Natural killer cell (primary cell): ENCODE data around the gene POLR1C. TPM values are rescaled to one million over a fixed set of nuclear protein-coding genes. Genes with fewer than 3 reads are reported as not detected.
A peak's percentile ranks its signal among the peaks of the same experiment; 100 is the strongest.

Source experiments
- ATAC-seq, 3 donors: fragments of 150-1000 bp in 2 of 3; fragments of 200-7000 bp in 1 of 3; cut with Tn5 transposase; 1 replicate in 1 of 3; 2 replicates in 2 of 3; pipeline ENCODE4 v1.10.0; 2021; ENCODE audit warnings: mild to moderate bottlenecking in 2 of 3, moderate library complexity in 2 of 3
- DNase-seq, 2 donors: peaks; one replicate each; pipeline versions ENCODE4 v3.0.0 to v3.0.0-alpha.2; 2013 to 2021; ENCODE audit warnings: mixed read lengths in 1 of 2
- H3K27ac ChIP-seq: one replicate; pipeline ENCODE4 v1.5.1; 2013; ENCODE audit warnings: mild to moderate bottlenecking, low read length
- H3K27me3 ChIP-seq: one replicate; pipeline ENCODE4 v1.6.1; 2013; ENCODE audit warnings: low read length; ENCODE audit not compliant: control insufficient read depth, insufficient read depth
- H3K36me3 ChIP-seq: one replicate; pipeline ENCODE4 v1.6.1; 2013; ENCODE audit warnings: low read length; ENCODE audit not compliant: control insufficient read depth, insufficient read depth
- H3K4me1 ChIP-seq: one replicate; pipeline ENCODE4 v1.6.1; 2013; ENCODE audit warnings: low read length; ENCODE audit not compliant: control insufficient read depth, insufficient read depth
- H3K4me3 ChIP-seq: one replicate; pipeline ENCODE4 v1.5.1; 2013; ENCODE audit warnings: low read length
- H3K9me3 ChIP-seq: one replicate; pipeline ENCODE4 v1.6.1; 2013; ENCODE audit warnings: low read length; ENCODE audit not compliant: control insufficient read depth, insufficient read depth
- H3K27ac Mint-ChIP-seq, 2 donors: one replicate each; pipeline ENCODE4 v1.8.0; 2022; ENCODE audit warnings: mild to moderate bottlenecking in 2 of 2, mixed read lengths in 2 of 2, moderate library complexity in 1 of 2
- H3K27me3 Mint-ChIP-seq, 2 donors: one replicate each; pipeline ENCODE4 v1.8.0; 2022; ENCODE audit warnings: low read depth in 2 of 2, mixed read lengths in 2 of 2
- H3K36me3 Mint-ChIP-seq: one replicate; pipeline ENCODE4 v1.8.0; 2022; ENCODE audit warnings: mixed read lengths
- H3K4me1 Mint-ChIP-seq, 2 donors: one replicate each; pipeline ENCODE4 v1.8.0; 2022; ENCODE audit warnings: mixed read lengths in 2 of 2
- H3K4me3 Mint-ChIP-seq: one replicate; pipeline ENCODE4 v1.8.0; 2022; ENCODE audit warnings: mild to moderate bottlenecking, moderate library complexity, mixed read lengths
- H3K9me3 Mint-ChIP-seq, 2 donors: one replicate each; pipeline ENCODE4 v1.8.0; 2022; ENCODE audit warnings: mixed read lengths in 2 of 2
- WGBS: methylation state at CpG from one replicate; pipeline ENCODE4 v1.1.7; 2013; ENCODE audit warnings: missing lambda C conversion rate; ENCODE audit not compliant: insufficient coverage; 5-methylcytosine and 5-hydroxymethylcytosine counted together
- intact Hi-C: fragments of 100-400 bp; cut with micrococcal nuclease; formaldehyde crosslinking; loops from one replicate; pipeline ENCODE4 v1.14.2; 2022
- total RNA-seq, 4 donors: library from RNA; stranded (reverse); fragments of 120-200 nt in 1 of 4; gene quantifications; one replicate each; pipeline versions ENCODE4 v1.2.3 to v1.2.4, GENCODE V29; 2013 to 2022
- TF ChIP-seq, protein P1 (sequence below): fragments of 200-600 bp; IDR thresholded peaks from one replicate; pipeline ENCODE4 v1.8.0; 2022; ENCODE audit warnings: antibody characterized with exemption

Gene POLR1C
- total RNA-seq, 3 donors from 2014 or later (not counting 1 experiment from before 2014, with no cell fraction given) = 22.3 to 29.3 (median 25.8) TPM

DNA sequence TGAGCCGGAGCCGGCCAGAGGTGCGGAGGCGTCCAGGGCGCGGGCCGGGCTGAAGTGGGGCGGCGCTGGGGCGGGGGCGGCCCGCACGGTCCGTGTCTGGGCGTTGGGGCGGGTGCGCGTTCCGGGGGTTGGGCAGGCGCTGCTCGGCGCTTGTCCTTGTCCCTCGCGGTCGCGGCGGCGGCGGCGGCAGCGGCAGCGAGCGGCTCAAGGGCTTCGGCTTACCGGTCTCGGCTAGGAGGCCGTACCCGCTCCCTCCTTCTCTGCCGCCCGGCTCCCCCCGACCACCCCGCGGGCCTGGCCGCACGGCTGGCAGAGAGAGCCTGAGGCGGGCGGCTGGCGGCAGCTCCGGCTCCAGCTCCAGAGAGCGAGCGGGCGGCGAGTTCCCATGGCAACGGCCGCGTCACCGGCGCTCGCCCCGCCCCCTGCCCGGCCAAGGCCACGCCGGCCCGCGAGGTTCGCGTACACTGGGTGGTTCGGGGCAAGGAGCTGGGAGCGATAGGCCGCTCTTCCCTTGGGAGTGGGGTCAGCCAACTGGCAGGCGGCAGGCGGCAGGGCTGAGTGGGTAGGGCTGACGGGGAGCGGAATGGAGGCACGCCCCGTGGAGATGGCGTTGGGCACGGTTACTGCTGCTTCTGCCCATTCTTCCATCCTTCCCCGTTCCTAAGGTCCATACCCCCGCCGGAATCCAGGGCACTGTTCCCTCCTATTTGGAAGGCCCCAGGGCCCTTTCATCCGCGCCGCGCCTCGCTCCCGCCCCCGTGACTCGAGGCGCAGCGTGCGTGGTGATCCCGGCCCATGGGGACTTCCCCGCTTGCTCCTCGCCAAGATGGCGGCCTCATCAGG lies 6.7 kb upstream of the POLR1C start, which contains the start of gene LRRC73:
Gene LRRC73, minus strand, starts transcription at position 363 of the 843 bp plus-strand sequence. CDS start 561 bp downstream, outside the sequence.
- Mint-ChIP-seq H3K4me1 (peaks cover 7 to 28% of the 10 kb centered on the region in 2 donors), H3K9me3 (no peaks in the 10 kb centered on the region), H3K27me3 (peaks cover 10 to 12% of the 10 kb centered on the region in 2 donors), H3K4me3 (peak within 1 kb of the TSS; percentile 80), H3K27ac (peak within 1 kb of the TSS in 1 of 2 donors; percentile 87), H3K36me3 (peaks cover 6% of the 10 kb centered on the region)
- DNase-seq = peak; percentile 85 to 87
- intact Hi-C loops = loop anchor here (10.0 kb wide), 3 partner anchors 65 to 275 kb away; partner anchors contain the start of genes POLH, XPO5 and ZNF318
- TF ChIP-seq, protein P1, sequence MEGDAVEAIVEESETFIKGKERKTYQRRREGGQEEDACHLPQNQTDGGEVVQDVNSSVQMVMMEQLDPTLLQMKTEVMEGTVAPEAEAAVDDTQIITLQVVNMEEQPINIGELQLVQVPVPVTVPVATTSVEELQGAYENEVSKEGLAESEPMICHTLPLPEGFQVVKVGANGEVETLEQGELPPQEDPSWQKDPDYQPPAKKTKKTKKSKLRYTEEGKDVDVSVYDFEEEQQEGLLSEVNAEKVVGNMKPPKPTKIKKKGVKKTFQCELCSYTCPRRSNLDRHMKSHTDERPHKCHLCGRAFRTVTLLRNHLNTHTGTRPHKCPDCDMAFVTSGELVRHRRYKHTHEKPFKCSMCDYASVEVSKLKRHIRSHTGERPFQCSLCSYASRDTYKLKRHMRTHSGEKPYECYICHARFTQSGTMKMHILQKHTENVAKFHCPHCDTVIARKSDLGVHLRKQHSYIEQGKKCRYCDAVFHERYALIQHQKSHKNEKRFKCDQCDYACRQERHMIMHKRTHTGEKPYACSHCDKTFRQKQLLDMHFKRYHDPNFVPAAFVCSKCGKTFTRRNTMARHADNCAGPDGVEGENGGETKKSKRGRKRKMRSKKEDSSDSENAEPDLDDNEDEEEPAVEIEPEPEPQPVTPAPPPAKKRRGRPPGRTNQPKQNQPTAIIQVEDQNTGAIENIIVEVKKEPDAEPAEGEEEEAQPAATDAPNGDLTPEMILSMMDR = no peak
- peaks cover 19% of the 10 kb centered on the region for H3K4me1 ChIP-seq
- H3K27me3 ChIP-seq = peaks cover 17% of the 10 kb centered on the region
- H3K27ac ChIP-seq = no peak within 1 kb of the TSS
- peaks cover 44% of the 10 kb centered on the region for H3K36me3 ChIP-seq
- no peaks in the 10 kb centered on the region for H3K9me3 ChIP-seq
- ATAC-seq = peak; percentile 83 to 85 (median 84)
- no peak within 1 kb of the TSS for H3K4me3 ChIP-seq
- 16% methylated on average over 96 of the region's 96 CpGs for WGBS

DNA sequence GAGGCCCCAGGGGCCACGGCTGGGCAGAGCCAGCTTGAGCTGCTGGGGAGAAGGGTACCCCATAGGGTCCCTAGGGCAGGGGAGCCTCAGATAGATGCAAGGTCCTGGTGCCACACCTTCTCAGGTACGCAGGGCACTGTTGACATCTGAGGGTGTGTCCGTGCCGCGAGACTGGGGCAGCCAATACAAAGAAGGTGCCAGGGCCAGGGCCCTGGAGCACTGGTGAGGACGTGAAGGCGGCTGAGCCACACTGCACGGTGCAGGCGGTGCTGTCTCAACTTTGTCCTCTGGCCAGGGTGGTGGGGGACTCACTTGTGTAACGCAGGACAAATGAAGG lies 6.1 kb upstream of the POLR1C start:
- no peak for DNase-seq
- peaks cover 7 to 28% of the 10 kb centered on the region in 2 donors for H3K4me1 Mint-ChIP-seq
- intact Hi-C loops = loop anchor here (10.0 kb wide), 2 partner anchors 64 to 146 kb away; partner anchors contain the start of genes POLH, XPO5 and ZNF318

DNA sequence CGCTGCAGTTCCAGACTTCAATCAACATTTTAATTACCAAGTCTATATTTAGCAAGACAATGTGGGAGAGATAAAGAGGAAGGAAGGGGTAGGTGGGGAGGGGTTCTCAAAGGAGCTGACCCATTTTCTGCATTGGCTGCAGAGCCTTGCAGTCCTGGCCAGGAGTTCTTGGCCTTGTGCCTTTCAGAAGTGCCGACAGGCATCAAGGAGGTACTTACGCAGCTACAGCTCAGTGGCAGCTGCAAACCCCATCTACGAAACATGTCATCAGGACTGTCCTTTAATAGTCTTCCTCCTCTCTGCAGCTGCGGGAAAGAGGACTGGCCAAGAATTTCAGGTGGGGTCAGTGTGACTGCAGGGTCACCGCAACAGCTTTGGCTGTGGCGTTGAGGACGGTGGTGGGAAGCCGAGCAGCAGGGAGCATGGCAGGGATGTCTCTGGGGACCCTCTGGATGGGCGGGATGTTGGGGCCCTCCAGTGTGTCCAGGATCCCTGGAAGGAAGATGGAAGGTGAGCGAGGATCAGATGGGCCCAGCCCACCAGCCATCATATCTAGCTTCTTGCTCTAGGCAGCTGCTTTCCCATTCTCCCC lies 5.0 kb upstream of the POLR1C start:
- intact Hi-C loops = loop anchor here (10.0 kb wide), 2 partner anchors 63 to 147 kb away; partner anchors contain the start of genes POLH, XPO5 and ZNF318
- H3K36me3 ChIP-seq = peaks cover 40% of the 10 kb centered on the region
- H3K4me3 ChIP-seq = no peak overlapping the region
- no peaks in the 10 kb centered on the region for H3K9me3 Mint-ChIP-seq
- WGBS = 94% methylated on average over 10 of the region's 11 CpGs
- ATAC-seq (no peak), DNase-seq (no peak)
- peaks cover 29% of the 10 kb centered on the region for H3K4me1 ChIP-seq
- H3K27ac Mint-ChIP-seq = peak overlapping the region in 1 of 2 donors; percentile 7
- peaks cover 7 to 28% of the 10 kb centered on the region in 2 donors for H3K4me1 Mint-ChIP-seq
- peaks cover 17% of the 10 kb centered on the region for H3K27me3 ChIP-seq
- TF ChIP-seq, protein P1 = no peak
- H3K27me3 Mint-ChIP-seq = peaks cover 10 to 12% of the 10 kb centered on the region in 2 donors
- H3K4me3 Mint-ChIP-seq = no peak overlapping the region
- peaks cover 6% of the 10 kb centered on the region for H3K36me3 Mint-ChIP-seq
- no peaks in the 10 kb centered on the region for H3K9me3 ChIP-seq
- H3K27ac ChIP-seq = no peak overlapping the region

More for the DNA sequence above, 6.1 kb upstream of the POLR1C start:
- H3K9me3 Mint-ChIP-seq = no peaks in the 10 kb centered on the region
- H3K36me3 Mint-ChIP-seq = peaks cover 6% of the 10 kb centered on the region
- no peaks in the 10 kb centered on the region for H3K9me3 ChIP-seq
- peaks cover 43% of the 10 kb centered on the region for H3K36me3 ChIP-seq
- peaks cover 17% of the 10 kb centered on the region for H3K27me3 ChIP-seq
- H3K27me3 Mint-ChIP-seq = peaks cover 10 to 12% of the 10 kb centered on the region in 2 donors
- H3K4me3 ChIP-seq = no peak overlapping the region
- peak overlapping the region in 1 of 2 donors; percentile 58 for H3K27ac Mint-ChIP-seq
- peak overlapping the region; percentile 22 for H3K4me3 Mint-ChIP-seq
- H3K27ac ChIP-seq = no peak overlapping the region
- H3K4me1 ChIP-seq = peaks cover 25% of the 10 kb centered on the region
- TF ChIP-seq, protein P1 = no peak
- WGBS = 94% methylated on average over 10 of the region's 10 CpGs
- ATAC-seq = no peak
